Inflammatory macrophage treated with lipopolysaccharide for 4 hours (primary cell): ENCODE results near the gene SLC17A8.
"Not testable (repeated sequence)": the region's sequence is repeated elsewhere in the genome, so short reads cannot be mapped to it uniquely, and the experiment has no call there.

Experiments used
- DNase-seq: peaks from one replicate; pipeline ENCODE4 v3.0.0-alpha.2; 2020

SLC17A8 gene

GRCh38 chr12:100356644-100357223 lies at the start of gene SLC17A8:
Gene SLC17A8 (plus strand): TSS chr12:100357074. CDS start chr12:100357392, 318 bp downstream.
- no peak for DNase-seq

- not testable (repeated sequence) for DNase-seq
These were observed 48.7 kb upstream of the SLC17A8 start for GRCh38 chr12:100308138-100308537.

GRCh38 chr12:100311317-100311716 lies 45.6 kb upstream of the SLC17A8 start:
- DNase-seq: no peak

- DNase-seq: no peak
These were observed 39.5 kb upstream of the SLC17A8 start for GRCh38 chr12:100317371-100317770.

GRCh38 chr12:100324498-100324897 lies 32.4 kb upstream of the SLC17A8 start:
- DNase-seq: no peak

GRCh38 chr12:100326208-100326607 lies 30.7 kb upstream of the SLC17A8 start:
- no peak for DNase-seq

- DNase-seq: no peak
These were observed 27.1 kb upstream of the SLC17A8 start for GRCh38 chr12:100329800-100330199.

GRCh38 chr12:100331871-100332270 lies 25.0 kb upstream of the SLC17A8 start:
- no peak for DNase-seq

GRCh38 chr12:100332852-100333251 lies 24.0 kb upstream of the SLC17A8 start:
- no peak for DNase-seq

- DNase-seq: no peak
These were observed 19.6 kb upstream of the SLC17A8 start for GRCh38 chr12:100337299-100337698.

- no peak for DNase-seq
These were observed 19.1 kb upstream of the SLC17A8 start for GRCh38 chr12:100337727-100338126.

- no peak for DNase-seq
These were observed 17.8 kb upstream of the SLC17A8 start for GRCh38 chr12:100339071-100339470.

GRCh38 chr12:100342897-100343296 lies 14.0 kb upstream of the SLC17A8 start:
- DNase-seq: not testable (repeated sequence)

- DNase-seq: not testable (repeated sequence)
These were observed 12.5 kb upstream of the SLC17A8 start for GRCh38 chr12:100344351-100344750.

- DNase-seq: no peak
These were observed 11.7 kb upstream of the SLC17A8 start for GRCh38 chr12:100345020-100345767.

- no peak for DNase-seq
These were observed 10.2 kb upstream of the SLC17A8 start for GRCh38 chr12:100346660-100347059.

- DNase-seq: no peak
These were observed 8.0 kb upstream of the SLC17A8 start for GRCh38 chr12:100348657-100349454.

GRCh38 chr12:100359248-100359647 lies 2.4 kb downstream of the SLC17A8 start:
- no peak for DNase-seq

GRCh38 chr12:100359822-100360221 lies 2.9 kb downstream of the SLC17A8 start:
- DNase-seq: no peak

- no peak for DNase-seq
These were observed 3.6 kb downstream of the SLC17A8 start for GRCh38 chr12:100360450-100360849.

GRCh38 chr12:100364324-100364723 lies 7.5 kb downstream of the SLC17A8 start:
- no peak for DNase-seq

GRCh38 chr12:100365411-100365810 lies 8.5 kb downstream of the SLC17A8 start:
- no peak for DNase-seq

GRCh38 chr12:100368066-100368465 lies 11.2 kb downstream of the SLC17A8 start:
- DNase-seq: no peak

- DNase-seq: no peak
These were observed 14.3 kb downstream of the SLC17A8 start for GRCh38 chr12:100371146-100371545.
